Panc1 (cell line): Measurements from ENCODE around the gene CLPTM1L. TPM values are rescaled to one million over a fixed set of nuclear protein-coding genes. Genes with fewer than 3 reads are reported as not detected.
"Not testable (repeated sequence)": the region's sequence is repeated elsewhere in the genome, so short reads cannot be mapped to it uniquely, and the experiment has no call there.

Source experiments
- ATAC-seq: fragments of 200-7000 bp; cut with Tn5 transposase; 2 replicates; pipeline ENCODE4 v1.9.1; 2020; ENCODE audit warnings: mild to moderate bottlenecking, moderate library complexity
- BruUV-seq: library from RNA; stranded (reverse); fragments of 400-500 nt; replicated peaks from 2 replicates; lab custom pipeline; 2021; lab: Mats Ljungman, UMichigan
- CTCF ChIA-PET: fragments of 300-600 bp; sonication (Branson Sonifier 250); formaldehyde crosslinking; loops from one replicate; lab custom pipeline; 2022; ENCODE audit warnings: antibody characterized with exemption; lab: Charles Lee
- POLR2A ChIA-PET: fragments of 300-600 bp; sonication (Branson Sonifier 250); formaldehyde crosslinking; loops from one replicate; lab custom pipeline; 2022; ENCODE audit warnings: antibody characterized with exemption; lab: Charles Lee
- DNase-seq: peaks from one replicate; pipeline ENCODE4 v3.0.0-alpha.2; 2010; ENCODE audit warnings: low read depth, low spot score
- H3K27ac ChIP-seq: 2 replicates; pipeline ENCODE4 v1.5.1; 2011; ENCODE audit warnings: mild to moderate bottlenecking, low read length, inconsistent platforms
- H3K27me3 ChIP-seq: fragments of 200-500 bp; sonication (Bioruptor generic); 2 replicates; pipeline ENCODE4 v1.6.0; 2014; ENCODE audit warnings: low read length, inconsistent platforms; ENCODE audit not compliant: control insufficient read depth, insufficient read depth
- H3K36me3 ChIP-seq: fragments of 200-500 bp; sonication (Bioruptor generic); 2 replicates; pipeline ENCODE4 v1.5.1; 2014; ENCODE audit warnings: inconsistent platforms, mild to moderate bottlenecking, low read length, moderate library complexity; ENCODE audit not compliant: control insufficient read depth, insufficient read depth
- H3K4me1 ChIP-seq: 2 replicates; pipeline ENCODE4 v1.5.1; 2011; ENCODE audit warnings: inconsistent platforms, mild to moderate bottlenecking, low read length, moderate library complexity; ENCODE audit not compliant: control insufficient read depth, insufficient read depth
- H3K4me3 ChIP-seq, 2 experiments: 2 replicates each; pipeline ENCODE4 v1.5.1; 2011 to 2012; ENCODE audit warnings: low read depth in 2 of 2, low read length in 2 of 2, mild to moderate bottlenecking in 2 of 2, inconsistent platforms in 1 of 2, moderate library complexity in 1 of 2
- H3K9me3 ChIP-seq: fragments of 200-500 bp; sonication (Bioruptor generic); 2 replicates; pipeline ENCODE4 v1.5.1; 2014; ENCODE audit warnings: low read depth, mild to moderate bottlenecking, inconsistent platforms, low read length, moderate library complexity; ENCODE audit not compliant: control insufficient read depth, insufficient read depth
- POLR2AphosphoS5 ChIP-seq: IDR thresholded peaks from 2 replicates; pipeline ENCODE4 v1.6.1; 2012; ENCODE audit warnings: mild to moderate bottlenecking, low read depth, low read length, moderate library complexity
- SIN3A ChIP-seq: IDR thresholded peaks from 2 replicates; pipeline ENCODE4 v1.6.1; 2012; ENCODE audit warnings: low read depth, mild to moderate bottlenecking, low read length, moderate library complexity, borderline replicate concordance; ENCODE audit not compliant: insufficient read depth
- TCF7L2 ChIP-seq: IDR thresholded peaks from 2 replicates; pipeline ENCODE4 v1.6.1; 2011; ENCODE audit warnings: mild to moderate bottlenecking, low read depth, low read length, inconsistent platforms
- in situ Hi-C: cut with HindIII; loops from 2 replicates; pipeline ENCODE4 v1.10.0; 2016; ENCODE audit warnings: low sequenced_read_pairs, low pct_unique_long_range_greater_than_20kb
- intact Hi-C: fragments of 100-400 bp; cut with micrococcal nuclease; formaldehyde crosslinking; loops from one replicate; pipeline ENCODE4 v1.10.0; 2022; ENCODE audit not compliant: unreplicated experiment
- total RNA-seq: library from RNA; stranded (reverse); gene quantifications from one replicate; pipeline ENCODE4 v1.2.1, GENCODE V29; 2021; ENCODE audit not compliant: unreplicated experiment
- TF ChIP-seq, protein P1 (sequence below): fragments of 450-650 bp; IDR thresholded peaks from 2 replicates; pipeline ENCODE4 v1.5.1; 2017; ENCODE audit warnings: mild to moderate bottlenecking
- TF ChIP-seq, protein P2 (sequence below), 2 experiments: IDR thresholded peaks; 2 replicates each; pipeline ENCODE4 v1.6.1; 2011 to 2012; ENCODE audit warnings: low read depth in 2 of 2, control low read depth in 1 of 2, low read length in 1 of 2, mild to moderate bottlenecking in 1 of 2, moderate library complexity in 1 of 2; ENCODE audit not compliant: insufficient read depth in 1 of 2

The CLPTM1L gene
- total RNA-seq, 1 experiment from 2014 or later = 188 TPM

DNA sequence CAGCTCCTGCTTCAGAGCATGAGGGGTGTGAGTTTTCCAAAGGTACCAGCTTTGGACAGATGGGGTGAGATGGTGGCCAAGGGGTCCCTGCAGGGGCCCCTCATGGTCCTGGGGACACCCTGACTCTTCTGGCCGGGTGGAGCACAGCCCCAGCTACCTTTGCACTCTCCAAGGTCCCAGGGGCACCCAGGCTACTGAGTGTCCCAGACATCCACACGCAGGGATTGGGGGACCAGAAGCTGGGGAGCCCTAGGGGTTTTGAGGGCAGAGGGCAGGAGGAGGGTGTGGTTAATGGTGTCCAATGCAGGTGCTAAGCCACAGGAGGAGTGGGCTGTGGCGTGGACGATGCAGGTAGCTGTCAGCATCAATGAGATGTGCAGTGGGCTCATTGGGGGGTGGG, 16.0 kb upstream of the CLPTM1L start:
- Histone ChIP-seq H3K27ac (no peak overlapping the region), H3K9me3 (no peaks in the 10 kb centered on the region), H3K4me1 (no peaks in the 10 kb centered on the region), H3K36me3 (no peaks in the 10 kb centered on the region), H3K4me3 (no peak overlapping the region), H3K27me3 (peaks cover 5% of the 10 kb centered on the region)
- TF ChIP-seq POLR2AphosphoS5 = no peak
- TF ChIP-seq, protein P1, sequence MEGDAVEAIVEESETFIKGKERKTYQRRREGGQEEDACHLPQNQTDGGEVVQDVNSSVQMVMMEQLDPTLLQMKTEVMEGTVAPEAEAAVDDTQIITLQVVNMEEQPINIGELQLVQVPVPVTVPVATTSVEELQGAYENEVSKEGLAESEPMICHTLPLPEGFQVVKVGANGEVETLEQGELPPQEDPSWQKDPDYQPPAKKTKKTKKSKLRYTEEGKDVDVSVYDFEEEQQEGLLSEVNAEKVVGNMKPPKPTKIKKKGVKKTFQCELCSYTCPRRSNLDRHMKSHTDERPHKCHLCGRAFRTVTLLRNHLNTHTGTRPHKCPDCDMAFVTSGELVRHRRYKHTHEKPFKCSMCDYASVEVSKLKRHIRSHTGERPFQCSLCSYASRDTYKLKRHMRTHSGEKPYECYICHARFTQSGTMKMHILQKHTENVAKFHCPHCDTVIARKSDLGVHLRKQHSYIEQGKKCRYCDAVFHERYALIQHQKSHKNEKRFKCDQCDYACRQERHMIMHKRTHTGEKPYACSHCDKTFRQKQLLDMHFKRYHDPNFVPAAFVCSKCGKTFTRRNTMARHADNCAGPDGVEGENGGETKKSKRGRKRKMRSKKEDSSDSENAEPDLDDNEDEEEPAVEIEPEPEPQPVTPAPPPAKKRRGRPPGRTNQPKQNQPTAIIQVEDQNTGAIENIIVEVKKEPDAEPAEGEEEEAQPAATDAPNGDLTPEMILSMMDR = no peak
- no peak for TF ChIP-seq TCF7L2
- TF ChIP-seq, protein P2, sequence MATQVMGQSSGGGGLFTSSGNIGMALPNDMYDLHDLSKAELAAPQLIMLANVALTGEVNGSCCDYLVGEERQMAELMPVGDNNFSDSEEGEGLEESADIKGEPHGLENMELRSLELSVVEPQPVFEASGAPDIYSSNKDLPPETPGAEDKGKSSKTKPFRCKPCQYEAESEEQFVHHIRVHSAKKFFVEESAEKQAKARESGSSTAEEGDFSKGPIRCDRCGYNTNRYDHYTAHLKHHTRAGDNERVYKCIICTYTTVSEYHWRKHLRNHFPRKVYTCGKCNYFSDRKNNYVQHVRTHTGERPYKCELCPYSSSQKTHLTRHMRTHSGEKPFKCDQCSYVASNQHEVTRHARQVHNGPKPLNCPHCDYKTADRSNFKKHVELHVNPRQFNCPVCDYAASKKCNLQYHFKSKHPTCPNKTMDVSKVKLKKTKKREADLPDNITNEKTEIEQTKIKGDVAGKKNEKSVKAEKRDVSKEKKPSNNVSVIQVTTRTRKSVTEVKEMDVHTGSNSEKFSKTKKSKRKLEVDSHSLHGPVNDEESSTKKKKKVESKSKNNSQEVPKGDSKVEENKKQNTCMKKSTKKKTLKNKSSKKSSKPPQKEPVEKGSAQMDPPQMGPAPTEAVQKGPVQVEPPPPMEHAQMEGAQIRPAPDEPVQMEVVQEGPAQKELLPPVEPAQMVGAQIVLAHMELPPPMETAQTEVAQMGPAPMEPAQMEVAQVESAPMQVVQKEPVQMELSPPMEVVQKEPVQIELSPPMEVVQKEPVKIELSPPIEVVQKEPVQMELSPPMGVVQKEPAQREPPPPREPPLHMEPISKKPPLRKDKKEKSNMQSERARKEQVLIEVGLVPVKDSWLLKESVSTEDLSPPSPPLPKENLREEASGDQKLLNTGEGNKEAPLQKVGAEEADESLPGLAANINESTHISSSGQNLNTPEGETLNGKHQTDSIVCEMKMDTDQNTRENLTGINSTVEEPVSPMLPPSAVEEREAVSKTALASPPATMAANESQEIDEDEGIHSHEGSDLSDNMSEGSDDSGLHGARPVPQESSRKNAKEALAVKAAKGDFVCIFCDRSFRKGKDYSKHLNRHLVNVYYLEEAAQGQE (IDR thresholded peaks at IDR 0.05; ENCODE audit: insufficient read depth in 1 of 2, low read depth in 2 of 2, low read length in 1 of 2) = no peak
- no peak for TF ChIP-seq SIN3A
- POLR2A ChIA-PET = no interaction called here
- intact Hi-C loops = no loop called here
- CTCF ChIA-PET = no interaction called here
- no TSS peak for BruUV-seq
- ATAC-seq = no peak
- in situ Hi-C loops = no loop called here
- no peak for DNase-seq

DNA sequence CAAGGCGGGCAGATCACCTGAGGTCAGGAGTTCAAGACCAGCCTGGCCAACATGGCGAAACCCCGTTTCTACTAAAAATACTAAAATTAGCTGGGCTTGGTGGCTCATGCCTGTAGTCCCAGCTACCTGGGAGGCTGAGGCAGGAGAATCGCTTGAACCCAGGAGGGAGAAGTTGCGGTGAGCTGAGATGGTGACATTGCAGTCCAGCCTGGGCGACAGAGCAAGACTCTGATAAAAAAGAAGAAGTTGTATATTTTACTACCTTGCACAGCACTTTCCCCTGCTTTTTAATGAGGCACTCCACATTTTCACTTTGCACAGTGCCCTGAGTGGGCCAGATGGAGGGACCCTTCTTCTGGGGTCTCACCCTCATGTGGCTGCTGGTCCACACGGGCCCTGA, 15.5 kb upstream of the CLPTM1L start:
- in situ Hi-C loops, BruUV-seq, H3K36me3 ChIP-seq, H3K27me3 ChIP-seq, intact Hi-C loops, H3K4me3 ChIP-seq, H3K9me3 ChIP-seq, POLR2A ChIA-PET, ATAC-seq, H3K27ac ChIP-seq, H3K4me1 ChIP-seq, CTCF ChIA-PET, DNase-seq: not testable (repeated sequence)

DNA sequence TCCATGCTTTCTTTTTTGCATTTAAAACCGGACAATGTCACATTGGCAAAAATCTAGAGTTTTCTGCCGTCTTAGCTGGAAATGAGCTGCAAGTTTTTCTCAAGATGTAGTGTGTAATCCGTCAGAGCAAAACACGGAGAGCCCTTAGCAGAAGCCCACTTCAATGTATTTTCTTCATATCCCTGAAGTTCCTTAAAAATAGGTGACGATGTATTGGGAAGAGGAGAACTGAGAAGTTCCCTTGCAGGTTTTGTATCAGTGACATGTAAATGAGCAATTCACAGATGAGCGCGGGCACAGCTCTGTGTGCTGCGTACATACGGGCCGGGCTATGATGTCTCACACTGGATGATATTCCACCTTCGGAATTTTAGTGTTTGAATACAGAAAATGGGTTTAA, 14.8 kb upstream of the CLPTM1L start:
- in situ Hi-C loops (no loop called here), intact Hi-C loops (no loop called here)
- no peak overlapping the region for H3K27ac ChIP-seq
- no peaks in the 10 kb centered on the region for H3K36me3 ChIP-seq
- ChIA-PET CTCF (no interaction called here), POLR2A (no interaction called here)
- no peak overlapping the region for H3K4me3 ChIP-seq
- no peaks in the 10 kb centered on the region for H3K9me3 ChIP-seq
- peaks cover 9% of the 10 kb centered on the region for H3K27me3 ChIP-seq
- TF ChIP-seq POLR2AphosphoS5 (no peak), SIN3A (no peak), TCF7L2 (no peak)
- TF ChIP-seq, protein P1 = no peak
- TF ChIP-seq, protein P2 (IDR thresholded peaks at IDR 0.05; ENCODE audit: insufficient read depth in 1 of 2, low read depth in 2 of 2, low read length in 1 of 2) = no peak
- ATAC-seq (no peak), DNase-seq (no peak)
- H3K4me1 ChIP-seq = no peaks in the 10 kb centered on the region
- BruUV-seq = no TSS peak
